ENCODE measurements around the gene CDH22.

CDH22 gene

DNA sequence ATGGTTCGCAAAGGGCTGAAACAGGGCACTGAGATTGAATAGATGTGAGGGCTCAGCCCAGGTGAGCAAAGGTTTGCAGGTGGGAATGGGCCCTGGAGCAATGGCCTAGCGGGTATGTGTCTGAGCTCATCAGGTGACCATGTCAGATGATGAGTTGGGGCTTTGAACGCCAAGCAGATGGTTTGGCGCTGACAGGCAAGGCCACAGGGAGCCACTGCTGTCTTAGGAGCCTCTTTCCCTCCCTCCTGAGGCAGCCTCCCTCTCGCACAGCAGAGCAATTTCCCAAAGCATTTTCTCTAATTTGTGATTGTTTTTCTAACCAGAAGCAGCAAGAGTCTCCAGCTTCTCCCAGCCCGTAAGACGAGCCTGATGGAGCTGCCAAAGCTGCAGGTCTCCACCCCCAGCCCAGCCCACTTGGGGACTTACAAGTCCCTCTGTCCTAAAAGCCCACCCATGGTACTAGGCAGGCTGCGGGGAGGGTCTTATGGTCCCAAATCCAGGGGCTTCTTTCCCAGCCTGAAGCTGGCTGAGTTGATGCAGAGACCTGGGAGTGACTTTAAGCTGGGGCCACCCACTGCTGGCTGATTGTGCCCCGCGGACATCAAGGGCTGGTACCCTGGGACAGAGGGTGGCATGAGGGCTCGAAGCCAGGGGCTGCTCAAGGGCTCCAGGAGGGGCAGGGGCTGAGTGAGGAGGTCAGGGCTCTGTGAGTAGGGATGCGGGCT is 11.6 kb downstream of the CDH22 start:
- no peak for DNase-seq

- DNase-seq: peak; percentile 68
Measured at GRCh38 chr20:46293084-46293483, 15.2 kb downstream of the CDH22 start.

DNA sequence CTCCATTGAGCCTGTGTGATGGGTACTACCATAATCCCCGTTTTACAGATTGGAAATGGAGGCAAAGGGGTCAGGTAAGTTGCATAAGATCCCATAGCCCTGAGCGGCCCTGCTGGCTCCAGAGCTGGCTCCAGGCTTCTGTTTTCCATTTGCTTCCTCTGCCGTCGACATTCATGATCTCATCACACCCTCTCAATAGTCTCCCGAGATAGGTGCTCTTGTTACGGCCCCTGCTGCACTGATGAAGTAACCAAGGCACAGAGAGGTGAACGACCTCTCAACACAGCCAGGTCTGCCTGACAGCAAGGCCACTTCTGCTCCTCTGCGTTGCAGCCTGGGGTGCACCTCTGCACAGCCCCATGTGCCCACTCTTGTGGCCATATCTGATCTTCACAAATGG is 16.9 kb downstream of the CDH22 start:
- no peak for DNase-seq

- no peak for DNase-seq
Measured at GRCh38 chr20:46289432-46289831, 18.9 kb downstream of the CDH22 start.

DNA sequence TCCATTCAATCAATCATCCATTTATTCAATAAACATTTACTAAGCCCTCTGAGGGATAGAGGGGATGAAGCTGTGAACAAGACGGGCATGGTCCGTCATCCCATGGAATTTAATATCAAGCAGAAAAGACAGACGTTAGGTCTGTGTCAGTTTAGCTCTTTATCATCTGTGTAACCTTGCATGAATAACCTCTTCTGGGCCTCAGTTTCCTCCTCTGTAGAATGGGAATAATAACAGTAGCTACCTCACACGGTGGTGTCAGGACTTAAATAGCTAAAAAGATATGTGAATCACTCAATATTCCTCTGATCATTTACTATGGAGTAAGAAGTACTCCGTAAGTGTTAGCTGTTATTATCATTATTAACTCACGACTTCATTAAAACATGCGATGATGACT is 21.3 kb downstream of the CDH22 start:
- DNase-seq: no peak

DNA sequence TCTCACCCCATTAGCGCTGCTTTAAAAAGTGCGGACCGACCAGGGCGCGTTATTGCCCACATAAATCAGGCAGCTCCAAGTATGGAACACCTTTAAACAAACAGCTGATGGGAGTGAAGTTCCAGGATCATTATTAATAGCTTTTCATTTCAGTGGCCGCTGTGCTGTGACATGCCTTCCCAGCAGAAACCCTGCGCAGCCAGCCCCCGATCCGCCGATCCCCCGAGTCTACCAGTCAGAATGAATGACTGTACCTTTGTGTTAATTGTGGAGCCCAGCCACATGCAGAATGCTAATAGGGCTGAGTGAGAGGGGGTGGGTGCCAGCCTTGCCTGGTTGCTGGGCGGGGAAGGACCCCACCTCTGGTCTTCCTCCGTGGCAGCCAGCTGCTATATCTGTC is 21.9 kb downstream of the CDH22 start:
- no peak for DNase-seq

DNA sequence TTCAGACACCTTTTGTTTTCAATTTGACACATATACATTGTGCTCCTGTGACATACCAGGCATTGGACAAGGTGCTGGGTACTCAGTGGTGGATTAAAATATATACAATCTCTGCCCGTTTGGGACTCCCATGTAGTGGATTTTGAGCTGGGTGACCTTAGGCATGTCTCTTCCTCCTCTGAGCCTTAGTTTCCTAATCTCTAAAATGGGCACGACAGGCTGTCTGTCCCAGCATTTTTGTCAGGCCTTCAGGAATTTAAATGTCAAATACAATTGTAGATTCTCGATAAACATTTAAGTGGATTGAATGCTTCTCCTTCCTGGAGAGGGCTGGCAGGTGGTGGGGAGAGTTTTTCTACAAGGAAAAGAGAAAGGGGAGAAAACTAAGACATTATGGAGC is 22.6 kb downstream of the CDH22 start:
- DNase-seq: no peak

GRCh38 chr20:46285072-46285471 is 23.2 kb downstream of the CDH22 start:
- no peak for DNase-seq

- no peak for DNase-seq
Measured at GRCh38 chr20:46284040-46284427, 24.3 kb downstream of the CDH22 start.

- DNase-seq: no peak
Measured at GRCh38 chr20:46283426-46284039, 24.8 kb downstream of the CDH22 start.

- DNase-seq: no peak
Measured at GRCh38 chr20:46282669-46283068, 25.6 kb downstream of the CDH22 start.

GRCh38 chr20:46279103-46279502 is 29.2 kb downstream of the CDH22 start:
- DNase-seq: peak; percentile 14

DNA sequence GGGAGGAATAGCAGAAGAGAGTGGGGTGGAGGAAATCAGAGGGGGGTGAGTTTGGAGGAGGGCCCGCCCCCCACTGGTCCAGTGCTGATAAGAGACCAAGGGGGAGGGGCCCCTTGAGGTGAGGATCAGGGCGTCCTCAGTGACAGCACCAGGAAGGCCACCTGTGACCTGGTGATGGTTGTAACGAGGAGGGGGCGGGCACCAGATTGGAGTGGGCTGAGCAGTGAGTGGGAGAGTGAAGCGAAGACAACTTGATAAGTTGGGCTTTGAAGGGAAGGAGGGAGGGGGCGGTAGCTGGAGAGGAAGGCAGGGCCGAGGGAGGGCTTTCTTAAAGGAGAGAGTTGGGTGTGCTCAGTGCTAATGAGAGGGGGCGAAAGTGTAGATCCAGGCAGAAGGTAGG is 30.7 kb downstream of the CDH22 start:
- no peak for DNase-seq

DNA sequence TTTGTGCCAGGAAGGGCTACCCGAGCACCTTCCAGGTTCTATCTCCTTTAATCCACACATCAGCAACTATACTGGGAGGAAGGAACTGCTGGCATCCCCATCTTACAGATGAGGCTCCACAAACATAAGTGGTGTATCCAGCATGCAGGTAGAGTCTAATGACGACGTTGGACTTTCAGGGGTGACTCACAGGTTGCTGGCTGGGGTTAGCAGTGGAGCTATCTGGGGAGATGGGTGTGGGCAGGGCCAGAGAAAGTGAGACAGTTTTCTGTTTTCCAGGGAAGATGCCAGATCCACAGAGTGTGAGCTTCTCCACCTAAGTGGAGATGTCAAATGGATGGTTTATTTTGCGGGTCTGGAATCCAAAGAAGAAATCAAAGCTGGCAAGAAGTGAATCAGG is 31.8 kb downstream of the CDH22 start:
- DNase-seq: no peak

DNA sequence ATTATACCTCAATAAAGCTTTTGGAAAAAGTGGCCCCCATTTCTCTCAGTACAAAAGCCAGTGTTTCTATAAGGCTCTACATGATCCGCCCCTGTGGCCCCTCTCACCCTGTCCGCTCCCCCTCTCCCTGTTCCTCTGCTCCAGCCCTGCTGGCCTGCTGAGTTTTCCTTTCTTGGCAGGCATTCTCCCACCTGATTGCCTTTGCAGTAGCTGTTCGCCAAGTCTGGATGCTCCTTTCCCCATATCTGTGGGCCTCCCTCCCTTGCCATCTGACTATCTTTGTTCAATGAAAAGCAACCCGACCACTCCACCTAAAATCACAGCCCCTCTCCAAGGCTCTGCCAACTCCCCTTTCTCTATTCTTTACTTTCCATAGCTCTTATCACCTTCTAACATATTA is 33.2 kb downstream of the CDH22 start:
- DNase-seq: no peak

- no peak for DNase-seq
Measured at GRCh38 chr20:46273717-46274116, 34.6 kb downstream of the CDH22 start.

DNA sequence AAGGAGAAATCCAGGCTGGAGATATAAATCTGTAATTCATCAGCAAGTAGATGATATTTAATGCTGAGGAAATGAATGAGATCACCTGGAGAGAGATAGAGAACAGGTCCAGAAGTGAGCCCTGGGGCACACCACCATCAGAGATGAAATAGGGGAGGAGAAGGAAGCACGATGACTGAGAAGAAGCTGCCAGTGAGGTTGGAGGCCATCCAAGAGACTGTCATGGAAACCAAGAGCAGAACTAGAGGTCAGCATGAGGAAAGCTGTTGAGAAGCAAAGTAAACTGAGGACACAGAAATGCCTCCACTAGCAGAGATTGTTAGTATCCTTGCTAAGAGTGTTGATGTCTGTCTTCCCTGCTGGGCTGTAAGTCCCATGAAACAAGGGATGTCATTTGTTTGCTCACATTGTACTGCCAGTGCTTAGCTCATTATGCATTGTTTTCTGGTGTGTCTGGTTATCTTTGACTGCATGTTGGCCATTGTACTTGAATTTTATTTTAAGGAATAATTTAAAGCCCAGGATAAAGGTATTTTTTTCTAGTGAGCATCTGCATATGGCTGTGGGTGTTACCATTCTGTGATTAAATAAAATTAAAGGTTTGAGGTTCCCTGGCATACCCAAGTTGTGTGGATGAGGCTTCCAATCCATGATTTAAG is 35.8 kb downstream of the CDH22 start:
- no peak for DNase-seq

GRCh38 chr20:46270977-46271744 is 37.1 kb downstream of the CDH22 start:
- no peak for DNase-seq

DNA sequence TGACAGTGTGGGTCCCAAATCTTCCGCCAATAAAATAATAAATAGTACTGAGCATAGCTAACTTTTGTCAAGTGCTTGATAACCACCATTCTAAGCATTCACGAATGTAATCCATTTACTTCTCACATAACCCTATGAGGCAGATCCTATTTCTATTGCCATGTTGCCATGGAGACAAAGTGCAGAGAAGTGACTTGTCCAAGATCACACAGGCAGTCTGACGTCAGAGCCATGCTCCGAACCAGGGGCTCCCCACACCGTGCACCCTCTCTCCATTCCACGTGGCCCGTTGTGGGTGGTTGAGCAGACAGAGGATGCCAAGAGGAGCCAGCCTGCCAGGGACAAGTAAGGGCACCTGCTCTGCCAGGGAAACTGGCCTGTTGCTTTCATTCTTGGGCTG is 38.9 kb downstream of the CDH22 start:
- no peak for DNase-seq

- no peak for DNase-seq
Measured at GRCh38 chr20:46268662-46269061, 39.6 kb downstream of the CDH22 start.

DNA sequence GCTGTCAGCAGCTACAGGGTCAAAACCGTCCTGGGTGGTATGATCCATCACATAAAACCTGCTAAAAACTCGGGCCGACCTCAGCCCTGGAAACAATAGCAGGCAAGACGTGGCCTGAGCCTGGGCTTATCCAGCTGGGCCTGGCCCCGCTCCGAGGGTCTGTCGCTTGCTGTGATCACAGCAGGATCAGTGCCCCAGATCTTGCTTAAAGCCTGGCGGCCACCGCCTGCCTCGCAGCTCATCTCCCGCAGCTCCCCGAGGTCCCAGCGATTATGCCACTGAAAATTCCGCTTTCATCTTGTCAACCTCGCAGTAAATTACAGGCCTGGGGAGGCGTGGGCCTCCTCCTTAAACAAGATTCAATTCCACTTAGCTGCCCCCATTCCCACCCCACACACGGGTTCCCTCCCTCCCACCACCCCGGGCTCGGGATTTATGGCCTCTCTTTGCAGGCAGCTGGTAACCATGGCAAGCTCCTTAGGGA is 40.1 kb downstream of the CDH22 start:
- DNase-seq: no peak

GRCh38 chr20:46267108-46268105 is 40.9 kb downstream of the CDH22 start:
- no peak for DNase-seq

All from OCI-M1 (cell line).